Heart left ventricle (tissue), 16 donors: Measurements from ENCODE around the gene HHAT. TPM values are rescaled to one million over a fixed set of nuclear protein-coding genes. Genes with fewer than 3 reads are reported as not detected.

Source experiments
- ATAC-seq, 4 donors: fragments of 200-7000 bp; cut with Tn5 transposase; one replicate each; pipeline ENCODE4 v1.9.1; 2020 to 2022; ENCODE audit warnings: moderate library complexity in 4 of 4, mild to moderate bottlenecking in 3 of 4, moderate number of reproducible peaks in 1 of 4
- DNase-seq, 5 donors: peaks; one replicate each; pipeline ENCODE4 v3.0.0-alpha.2; 2020
- H3K27ac ChIP-seq, 12 donors: fragments of 200-600 bp; sonication (generic) in 4 of 12; one replicate each; pipeline versions ENCODE4 v1.5.0 to v1.8.0; 2016 to 2022; ENCODE audit warnings: mild to moderate bottlenecking in 2 of 12
- H3K27me3 ChIP-seq, 9 donors: fragments of 200-600 bp; sonication (generic) in 2 of 9; one replicate each; pipeline versions ENCODE4 v1.5.1 to v1.8.0; 2016 to 2022; ENCODE audit warnings: mild to moderate bottlenecking in 3 of 9
- H3K36me3 ChIP-seq, 9 donors: fragments of 200-600 bp; sonication (generic) in 2 of 9; one replicate each; pipeline versions ENCODE4 v1.5.0 to v1.8.0; 2018 to 2022; ENCODE audit warnings: mild to moderate bottlenecking in 2 of 9
- H3K4me1 ChIP-seq, 12 donors: fragments of 200-600 bp; sonication (generic) in 4 of 12; one replicate each; pipeline versions ENCODE4 v1.5.0 to v1.8.0; 2016 to 2022; ENCODE audit warnings: mild to moderate bottlenecking in 3 of 12
- H3K4me3 ChIP-seq, 12 donors: fragments of 200-600 bp; sonication (generic) in 4 of 12; one replicate each; pipeline versions ENCODE4 v1.5.0 to v1.8.0; 2017 to 2022; ENCODE audit warnings: mild to moderate bottlenecking in 9 of 12, moderate library complexity in 4 of 12
- H3K9me3 ChIP-seq, 12 donors: fragments of 200-600 bp; sonication (generic) in 4 of 12; one replicate each; pipeline versions ENCODE4 v1.5.0 to v1.8.0; 2016 to 2022; ENCODE audit warnings: mild to moderate bottlenecking in 1 of 12
- CTCF ChIP-seq, 12 donors: fragments of 200-600 bp; sonication (generic) in 4 of 12; IDR thresholded peaks; one replicate each; pipeline versions ENCODE4 v1.5.0 to v1.8.0; 2018 to 2022; ENCODE audit warnings: antibody characterized with exemption in 12 of 12, mild to moderate bottlenecking in 5 of 12
- POLR2A ChIP-seq, 2 donors: fragments of 450-650 bp; IDR thresholded peaks; one replicate each; pipeline ENCODE4 v1.6.1; 2017; ENCODE audit warnings: antibody characterized with exemption in 2 of 2, mild to moderate bottlenecking in 2 of 2, moderate library complexity in 2 of 2
- WGBS, 4 donors: extraction: QIAGEN DNeasy Blood & Tissue Kit in 2 of 4; methylation state at CpG; one replicate each; pipeline versions ENCODE4 v1.1.5 to v1.1.7; 2013 to 2018; 5-methylcytosine and 5-hydroxymethylcytosine counted together
- intact Hi-C, 10 donors: fragments of 100-400 bp; cut with DNase I; formaldehyde crosslinking; loops; one replicate each; pipeline versions ENCODE4 v1.11.1 to v1.14.2; 2022
- polyA plus RNA-seq, 2 donors: library from polyadenylated mRNA; stranded (reverse); fragments of 200-250 nt; gene quantifications; one replicate each; pipeline ENCODE4 v1.2.3, GENCODE V29; 2013
- total RNA-seq, 9 donors: library from RNA; depleted of rRNA in 2 of 9; stranded (reverse); fragments of >200 nt in 2 of 9; fragmentation: NEBNext Ultra II Directional in 3 of 9; extraction: Animal tissue kit (Norgen Biotek cat#: 25700) in 3 of 9; gene quantifications; one replicate each; pipeline versions ENCODE4 v1.1.0 to v1.2.4, GENCODE V29; 2016 to 2023
- donor health status: ischemic (EF 13 %, LVEDD 7.1; RV severe dilation, severe dysfunction).
- donor health status: healthy with polysubstance abuse.
- donor health status: DM: no; HTN: yes; CAD: no.
- donor health status: DM: no; HTN: no; CAD: no.
- donor health status: ischemic (EF 25% LVEDD 6.9; RV normal size, moderate dysfunction).
- donor health status: ischemic (EF 25% LVEDD 5.7; RV mildly dilated, moderate dysfunction).
- donor health status: healthy.
- donor health status: DM: yes; HTN: yes; CAD: no.
- donor health status: ischemic (EF 35%, LVEDD 5.7; RV mildly dilated, moderate dysfunction).
- donor health status: nonischemic (EF 11% LVEDD 7.7; RV severe dilation, severe dysfunction).
- donor health status: DM: yes; HTN: yes; CAD: no.
- donor health status: PGD.
- donor health status: ischemic (EF 29% LVEDD 5.4; RV normal size, mild dysfunction).
- donor health status: nonischemic (EF 23%, LVEDD 6.1; RV moderate dilation, normal function).

HHAT gene
- total and polyA plus RNA-seq, 11 donors: 0.98 to 4.7 (median 2.8) TPM

- WGBS, 4 donors: 64 to 77% (median 66%) methylated on average over 5 of the region's 5 CpGs
- DNase-seq: peak in 3 of 5 donors; percentile 23 to 37 (median 28)
- peak in 3 of 4 donors; percentile 33 to 67 (median 47) for ATAC-seq
- Histone ChIP-seq H3K9me3 (no peaks in the 10 kb centered on the region), H3K4me1 (peaks cover 0 to 26% (median 11%) of the 10 kb centered on the region in 12 donors), H3K36me3 (no peaks in the 10 kb centered on the region), H3K27ac (peak overlapping the region in 6 of 12 donors; percentile 18 to 50 (median 31)), H3K27me3 (no peaks in the 10 kb centered on the region), H3K4me3 (no peak overlapping the region)
- TF ChIP-seq POLR2A (IDR thresholded peaks at IDR 0.05) (no peak), CTCF (IDR thresholded peaks at IDR 0.05) (no peak)
- intact Hi-C loops: loop anchor here in 6 of 10 donors (5.0 kb wide), 2 partner anchors 33 to 38 kb away; no protein-coding TSS in a partner anchor
Observed at GRCh38 chr1:210364479-210364878, 35.8 kb downstream of the HHAT start.

DNA sequence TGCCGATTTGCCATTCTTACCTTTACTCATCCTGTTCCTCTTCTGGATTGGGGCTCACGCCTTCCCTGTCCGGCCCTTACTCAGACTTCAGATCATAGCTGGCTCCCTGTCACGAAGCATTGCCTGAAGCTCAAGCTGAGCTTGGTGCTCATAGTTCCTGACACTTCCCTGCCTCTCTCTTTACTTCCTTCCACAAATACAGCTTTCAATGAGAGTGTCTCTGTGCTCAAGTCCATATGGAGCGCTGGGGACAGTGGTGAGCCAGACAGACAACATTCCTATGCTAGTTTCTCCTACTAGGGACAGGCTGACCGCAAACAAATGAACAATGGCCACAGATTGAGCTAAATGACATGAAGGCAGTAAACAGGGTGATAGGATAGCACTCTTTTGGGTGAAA lies 38.1 kb downstream of the HHAT start:
- Histone ChIP-seq H3K4me1 (peaks cover 0 to 18% (median 8%) of the 10 kb centered on the region in 12 donors), H3K27me3 (no peaks in the 10 kb centered on the region), H3K4me3 (no peak overlapping the region), H3K27ac (no peak overlapping the region), H3K9me3 (no peaks in the 10 kb centered on the region), H3K36me3 (no peaks in the 10 kb centered on the region)
- DNase-seq (no peak), ATAC-seq (no peak)
- 83 to 89% (median 86%) methylated on average over 6 of the region's 6 CpGs for WGBS, 4 donors
- TF ChIP-seq CTCF (IDR thresholded peaks at IDR 0.05): no peak
- TF ChIP-seq POLR2A (IDR thresholded peaks at IDR 0.05): no peak
- intact Hi-C loops: no loop called here

DNA sequence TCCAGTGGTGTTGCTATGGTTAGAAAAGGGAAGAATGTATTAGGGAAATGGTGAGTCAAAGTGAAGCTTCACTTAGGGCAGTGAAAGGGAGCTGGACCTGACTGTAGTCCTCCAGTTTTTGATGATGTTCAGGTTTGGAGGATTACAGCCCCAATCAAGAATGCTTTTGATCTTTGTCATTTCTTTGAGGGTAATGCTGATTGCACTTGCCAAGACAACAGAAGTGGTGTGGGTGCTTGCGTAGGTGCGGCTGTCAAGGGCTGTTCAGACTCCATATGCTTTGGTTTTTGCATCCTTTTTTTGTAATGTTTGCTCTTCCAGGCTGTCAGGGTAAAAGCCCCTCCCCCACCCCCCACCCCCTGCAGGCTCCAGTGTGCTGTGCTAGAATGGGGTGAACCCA lies 38.9 kb downstream of the HHAT start:
- ATAC-seq (no peak), DNase-seq (no peak)
- 93 to 100% (median 97%) methylated on average over 2 of the region's 2 CpGs for WGBS, 4 donors
- H3K9me3 ChIP-seq: no peaks in the 10 kb centered on the region
- peaks cover 0 to 17% (median 8%) of the 10 kb centered on the region in 12 donors for H3K4me1 ChIP-seq
- no peaks in the 10 kb centered on the region for H3K27me3 ChIP-seq
- no peak overlapping the region for H3K27ac ChIP-seq
- H3K4me3 ChIP-seq: no peak overlapping the region
- no peaks in the 10 kb centered on the region for H3K36me3 ChIP-seq
- intact Hi-C loops: no loop called here
- TF ChIP-seq CTCF (IDR thresholded peaks at IDR 0.05): no peak
- no peak for TF ChIP-seq POLR2A (IDR thresholded peaks at IDR 0.05)

DNA sequence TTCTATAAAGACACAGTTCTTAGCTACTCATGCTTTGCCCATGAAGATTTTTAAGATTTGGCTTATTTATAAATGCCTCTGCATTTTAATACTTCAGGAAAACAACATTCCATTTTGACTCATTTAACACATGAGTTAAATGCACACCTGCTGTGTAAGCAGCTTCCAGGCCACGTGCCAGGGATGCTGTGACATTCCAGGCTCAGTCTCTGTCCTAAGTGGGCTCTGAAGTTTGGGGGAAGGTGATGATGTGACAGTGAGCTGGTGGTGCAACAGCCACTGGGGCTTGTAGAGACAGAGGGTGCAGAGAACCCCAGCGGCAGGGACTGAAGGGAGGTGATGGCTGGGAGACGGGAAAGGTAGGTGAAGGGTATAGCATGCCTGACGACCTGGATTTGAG lies 40.7 kb downstream of the HHAT start:
- no peaks in the 10 kb centered on the region for H3K9me3 ChIP-seq
- DNase-seq: no peak
- no peak overlapping the region for H3K4me3 ChIP-seq
- no peak overlapping the region for H3K27ac ChIP-seq
- 76 to 88% (median 81%) methylated on average over 4 of the region's 4 CpGs for WGBS, 4 donors
- no peak for ATAC-seq
- peaks cover 0 to 11% (median 0%) of the 10 kb centered on the region in 12 donors for H3K4me1 ChIP-seq
- H3K27me3 ChIP-seq: no peaks in the 10 kb centered on the region
- no peaks in the 10 kb centered on the region for H3K36me3 ChIP-seq
- intact Hi-C loops: no loop called here
- TF ChIP-seq POLR2A (IDR thresholded peaks at IDR 0.05): no peak
- TF ChIP-seq CTCF (IDR thresholded peaks at IDR 0.05): no peak
